ENCODE measurements around the gene ALOX5AP.

ALOX5AP gene

GRCh38 chr13:30720172-30720869 is 15.0 kb upstream of the ALOX5AP start:
- DNase-seq (no peak), ATAC-seq (replicated peaks) (peak; percentile 37)
- Mint-ChIP-seq H3K4me3 (no peak overlapping the region), H3K9me3 (no peaks in the 10 kb centered on the region), H3K36me3 (ENCODE audit: insufficient read depth) (no peaks in the 10 kb centered on the region), H3K27ac (no peak overlapping the region), H3K27me3 (no peaks in the 10 kb centered on the region), H3K4me1 (ENCODE audit: low read depth in 2 of 2) (peaks cover 15 to 16% of the 10 kb centered on the region in 2 donors)

- ATAC-seq (replicated peaks) (no peak), DNase-seq (no peak)
- Mint-ChIP-seq H3K4me1 (ENCODE audit: low read depth in 2 of 2) (peaks cover 14 to 15% of the 10 kb centered on the region in 2 donors), H3K36me3 (ENCODE audit: insufficient read depth) (no peaks in the 10 kb centered on the region), H3K27me3 (no peaks in the 10 kb centered on the region), H3K9me3 (no peaks in the 10 kb centered on the region), H3K4me3 (no peak overlapping the region), H3K27ac (peak overlapping the region in 1 of 2 donors; percentile 62)
These were observed 13.4 kb upstream of the ALOX5AP start for GRCh38 chr13:30721936-30722335.

- Mint-ChIP-seq H3K36me3 (ENCODE audit: insufficient read depth) (peaks cover 2% of the 10 kb centered on the region), H3K27me3 (no peaks in the 10 kb centered on the region), H3K4me3 (no peak overlapping the region), H3K9me3 (no peaks in the 10 kb centered on the region), H3K4me1 (ENCODE audit: low read depth in 2 of 2) (peaks cover 14 to 15% of the 10 kb centered on the region in 2 donors), H3K27ac (peak overlapping the region in 1 of 2 donors; percentile 44)
- no peak for ATAC-seq (replicated peaks)
- no peak for DNase-seq
These were observed 13.0 kb upstream of the ALOX5AP start for GRCh38 chr13:30722361-30722760.

DNA sequence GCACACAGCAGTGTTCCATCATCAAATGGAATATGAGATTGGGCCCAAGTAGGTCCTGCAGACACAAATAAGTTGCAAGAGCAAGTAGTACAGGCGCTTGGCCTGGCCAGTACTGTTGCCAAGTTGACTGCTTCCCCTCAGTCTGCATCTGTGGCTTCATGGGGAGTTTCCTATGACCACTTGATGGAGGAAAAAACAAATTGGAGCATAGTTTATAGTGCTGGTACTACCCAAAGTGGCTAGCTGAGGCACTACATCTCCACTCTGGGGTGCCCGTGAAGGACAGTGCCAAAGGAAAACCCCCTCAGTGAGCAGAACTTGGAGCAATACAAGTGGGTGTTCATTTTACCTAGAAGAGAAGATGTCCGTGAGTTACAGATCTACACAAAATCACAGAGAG is 10.6 kb upstream of the ALOX5AP start:
- no peak for ATAC-seq (replicated peaks)
- Mint-ChIP-seq H3K36me3 (ENCODE audit: insufficient read depth) (peaks cover 6% of the 10 kb centered on the region), H3K4me3 (no peak overlapping the region), H3K9me3 (no peaks in the 10 kb centered on the region), H3K4me1 (ENCODE audit: low read depth in 2 of 2) (peaks cover 11 to 12% of the 10 kb centered on the region in 2 donors), H3K27me3 (no peaks in the 10 kb centered on the region), H3K27ac (no peak overlapping the region)
- DNase-seq: no peak

- Mint-ChIP-seq H3K36me3 (ENCODE audit: insufficient read depth) (peaks cover 6% of the 10 kb centered on the region), H3K4me1 (ENCODE audit: low read depth in 2 of 2) (peaks cover 7% of the 10 kb centered on the region in 2 donors), H3K9me3 (no peaks in the 10 kb centered on the region), H3K4me3 (no peak overlapping the region), H3K27me3 (no peaks in the 10 kb centered on the region), H3K27ac (no peak overlapping the region)
- no peak for ATAC-seq (replicated peaks)
- no peak for DNase-seq
These were observed 9.8 kb upstream of the ALOX5AP start for GRCh38 chr13:30725326-30726085.

- Mint-ChIP-seq H3K36me3 (ENCODE audit: insufficient read depth) (peaks cover 6% of the 10 kb centered on the region), H3K9me3 (no peaks in the 10 kb centered on the region), H3K27ac (no peak overlapping the region), H3K4me1 (ENCODE audit: low read depth in 2 of 2) (peaks cover 0 to 2% of the 10 kb centered on the region in 2 donors), H3K4me3 (no peak overlapping the region), H3K27me3 (no peaks in the 10 kb centered on the region)
- DNase-seq (no peak), ATAC-seq (replicated peaks) (no peak)
These were observed 9.2 kb upstream of the ALOX5AP start for GRCh38 chr13:30726192-30726591.

DNA sequence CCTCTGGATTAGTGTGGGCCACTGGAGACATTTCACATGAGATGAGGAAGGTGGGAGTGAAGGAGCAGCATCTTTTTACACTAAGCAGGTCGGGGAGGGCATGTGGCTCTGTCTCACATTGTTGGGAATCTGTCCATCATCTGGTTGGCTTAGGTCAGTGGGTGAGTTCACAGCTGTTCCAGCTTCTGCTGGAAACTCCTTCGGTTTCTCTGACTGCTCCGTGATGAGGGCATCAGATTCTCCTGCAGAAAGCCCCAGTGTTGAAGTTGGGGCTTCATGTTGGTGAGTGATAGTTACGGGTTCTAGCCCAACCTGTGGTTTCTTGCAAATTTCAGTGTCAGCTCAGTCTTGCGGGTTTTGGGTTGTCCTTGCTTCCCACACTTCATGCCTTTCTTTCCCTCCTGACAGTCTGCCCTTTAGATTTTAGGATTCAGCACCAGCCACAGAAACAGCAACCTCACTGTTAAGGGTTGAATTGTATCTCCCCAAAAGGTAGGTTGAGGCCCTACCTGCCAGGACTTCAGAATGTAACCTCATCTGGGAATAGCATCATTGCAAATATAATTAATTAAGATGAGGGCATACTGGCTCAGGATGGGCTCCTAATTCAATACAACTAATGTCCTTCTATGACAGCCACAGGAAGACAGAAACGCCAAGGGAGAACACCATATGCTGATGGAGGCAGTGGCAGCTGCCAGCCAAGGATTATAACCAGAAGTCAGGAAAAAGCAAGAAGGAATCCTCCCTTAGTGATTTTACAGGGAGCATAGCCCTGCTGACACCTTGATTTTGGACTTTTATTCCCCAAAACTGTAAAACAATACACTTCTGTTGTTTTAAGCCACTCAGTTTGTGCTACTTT is 7.6 kb upstream of the ALOX5AP start:
- Mint-ChIP-seq H3K4me3 (no peak overlapping the region), H3K4me1 (ENCODE audit: low read depth in 2 of 2) (no peaks in the 10 kb centered on the region), H3K36me3 (ENCODE audit: insufficient read depth) (peaks cover 6% of the 10 kb centered on the region), H3K27ac (no peak overlapping the region), H3K27me3 (no peaks in the 10 kb centered on the region), H3K9me3 (no peaks in the 10 kb centered on the region)
- DNase-seq (no peak), ATAC-seq (replicated peaks) (no peak)

- Mint-ChIP-seq H3K27me3 (no peaks in the 10 kb centered on the region), H3K4me3 (no peak overlapping the region), H3K4me1 (ENCODE audit: low read depth in 2 of 2) (peaks cover 3 to 5% of the 10 kb centered on the region in 2 donors), H3K27ac (no peak overlapping the region), H3K36me3 (ENCODE audit: insufficient read depth) (peaks cover 9% of the 10 kb centered on the region), H3K9me3 (no peaks in the 10 kb centered on the region)
- ATAC-seq (replicated peaks) (peak; percentile 22), DNase-seq (no peak)
These were observed 5.5 kb upstream of the ALOX5AP start for GRCh38 chr13:30729801-30730200.

DNA sequence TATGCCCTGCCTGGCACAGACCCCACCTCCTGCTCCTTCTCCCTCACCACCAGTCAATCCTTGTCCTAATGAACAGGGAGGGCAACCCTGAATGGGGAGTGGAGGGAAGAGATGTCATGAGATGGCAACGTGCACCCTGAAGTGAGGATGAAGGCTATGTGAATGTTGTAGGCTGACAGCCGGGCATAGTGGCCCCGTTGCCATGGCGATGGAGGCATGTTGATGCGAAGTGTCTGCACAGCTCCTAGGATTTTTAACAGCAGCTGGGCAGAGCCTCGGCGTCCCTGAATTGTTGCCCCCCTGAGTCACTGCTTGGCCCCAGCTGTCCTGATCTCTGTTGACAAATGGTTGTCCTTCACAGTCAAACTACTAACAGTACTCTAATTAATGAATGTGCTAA is 4.8 kb upstream of the ALOX5AP start:
- no peaks in the 10 kb centered on the region for H3K9me3 Mint-ChIP-seq
- H3K27ac Mint-ChIP-seq: no peak overlapping the region
- DNase-seq (no peak), ATAC-seq (replicated peaks) (no peak)
- no peak overlapping the region for H3K4me3 Mint-ChIP-seq
- peaks cover 11% of the 10 kb centered on the region for H3K36me3 Mint-ChIP-seq (ENCODE audit: insufficient read depth)
- H3K27me3 Mint-ChIP-seq: no peaks in the 10 kb centered on the region
- H3K4me1 Mint-ChIP-seq (ENCODE audit: low read depth in 2 of 2): peaks cover 10 to 11% of the 10 kb centered on the region in 2 donors

DNA sequence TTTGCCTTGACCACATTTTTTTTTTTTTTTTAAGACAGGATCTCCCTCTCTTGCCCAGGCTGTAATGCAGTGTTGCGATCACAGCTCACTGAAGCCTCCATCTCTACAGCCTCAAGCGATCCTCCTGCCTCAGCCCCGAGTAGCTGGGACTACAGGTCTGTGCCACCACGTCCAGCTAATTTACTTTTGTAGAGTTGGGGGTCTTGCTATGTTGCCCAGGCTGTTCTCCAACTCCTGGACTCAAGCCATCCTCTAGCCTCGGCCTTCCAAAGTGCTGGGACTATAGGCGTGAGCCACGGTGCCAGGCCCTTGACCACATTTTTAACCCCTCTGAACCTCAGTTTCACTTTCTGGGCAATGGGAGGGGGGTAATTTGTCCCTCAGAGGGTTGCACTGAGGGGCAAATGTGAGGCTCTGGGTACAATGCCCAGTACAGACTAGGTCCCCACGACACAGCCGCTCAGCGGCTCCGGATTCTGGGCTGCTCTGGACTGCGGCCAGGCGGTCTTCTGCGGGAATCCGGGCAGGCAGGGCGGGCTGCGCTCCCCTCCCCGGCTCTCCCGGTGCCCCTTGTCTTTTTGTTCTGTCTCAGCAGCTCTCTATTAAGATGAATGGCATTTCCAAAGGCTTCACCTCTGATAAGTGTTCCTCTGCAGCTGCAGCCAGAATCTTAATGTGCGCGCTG is 3.8 kb upstream of the ALOX5AP start:
- Mint-ChIP-seq H3K4me3 (no peak overlapping the region), H3K9me3 (no peaks in the 10 kb centered on the region), H3K27me3 (no peaks in the 10 kb centered on the region), H3K27ac (no peak overlapping the region), H3K4me1 (ENCODE audit: low read depth in 2 of 2) (peaks cover 14 to 20% of the 10 kb centered on the region in 2 donors), H3K36me3 (ENCODE audit: insufficient read depth) (peaks cover 11% of the 10 kb centered on the region)
- no peak for ATAC-seq (replicated peaks)
- no peak for DNase-seq

DNA sequence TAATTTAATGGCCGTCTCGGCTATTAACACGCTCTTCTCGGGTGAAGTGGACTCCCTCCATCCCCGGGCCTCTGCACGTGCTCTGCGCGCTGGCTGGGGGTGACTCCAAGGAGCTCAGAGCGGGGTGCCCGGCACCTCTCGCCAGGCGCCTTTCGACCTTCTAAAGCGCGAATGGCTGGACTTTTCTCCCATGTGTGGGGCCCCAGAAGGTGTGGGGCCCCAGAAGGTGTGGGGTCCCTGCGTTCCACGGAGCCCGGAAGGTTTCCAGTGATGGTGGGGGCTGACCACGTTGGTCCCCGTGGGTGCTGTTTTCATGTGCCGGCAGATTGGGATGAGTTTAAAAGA is 3.3 kb upstream of the ALOX5AP start:
- Mint-ChIP-seq H3K4me1 (ENCODE audit: low read depth in 2 of 2) (peaks cover 19 to 25% of the 10 kb centered on the region in 2 donors), H3K36me3 (ENCODE audit: insufficient read depth) (peaks cover 11% of the 10 kb centered on the region), H3K4me3 (no peak overlapping the region), H3K27me3 (no peaks in the 10 kb centered on the region), H3K27ac (no peak overlapping the region), H3K9me3 (no peaks in the 10 kb centered on the region)
- no peak for ATAC-seq (replicated peaks)
- DNase-seq: no peak

- Mint-ChIP-seq H3K36me3 (ENCODE audit: insufficient read depth) (peaks cover 5% of the 10 kb centered on the region), H3K4me1 (ENCODE audit: low read depth in 2 of 2) (peaks cover 40 to 49% of the 10 kb centered on the region in 2 donors), H3K9me3 (no peaks in the 10 kb centered on the region), H3K27me3 (no peaks in the 10 kb centered on the region), H3K27ac (peak overlapping the region; percentile 91 to 93), H3K4me3 (peak overlapping the region; percentile 85 to 86)
- ATAC-seq (replicated peaks): no peak
- DNase-seq: no peak
These were observed 904 bp upstream of the ALOX5AP start for GRCh38 chr13:30734439-30734838.

DNA sequence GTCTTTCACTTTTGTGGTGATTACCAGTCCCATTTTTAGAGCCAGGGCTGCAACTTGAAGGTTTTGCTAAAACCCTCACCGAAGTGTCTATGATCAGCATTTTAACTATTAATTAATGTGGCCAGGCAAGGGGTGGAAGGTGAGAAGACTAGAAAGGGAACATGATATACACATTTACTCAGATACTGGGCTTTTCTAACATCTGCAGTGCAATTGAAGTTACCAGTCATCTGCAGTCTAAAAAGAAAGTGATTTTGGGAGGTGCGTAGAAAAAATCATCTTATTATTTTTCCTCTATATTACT is 481 bp downstream of the ALOX5AP start:
- no peaks in the 10 kb centered on the region for H3K27me3 Mint-ChIP-seq
- ATAC-seq (replicated peaks) (no peak), DNase-seq (no peak)
- H3K36me3 Mint-ChIP-seq (ENCODE audit: insufficient read depth): peaks cover 12% of the 10 kb centered on the region
- peaks cover 53 to 62% of the 10 kb centered on the region in 2 donors for H3K4me1 Mint-ChIP-seq (ENCODE audit: low read depth in 2 of 2)
- peak overlapping the region; percentile 91 to 93 for H3K27ac Mint-ChIP-seq
- no peaks in the 10 kb centered on the region for H3K9me3 Mint-ChIP-seq
- H3K4me3 Mint-ChIP-seq: peak overlapping the region; percentile 85 to 86
